K562 (cell line): Measurements from ENCODE around the gene PDZK1IP1. TPM values are rescaled to one million over a fixed set of nuclear protein-coding genes. Genes with fewer than 3 reads are reported as not detected.

ENCODE experiments used
- ADNP ChIP-seq: fragments of 200-800 bp; sonication (Bioruptor generic); IDR thresholded peaks from 2 replicates; pipeline ENCODE4 v1.6.1; 2016; ENCODE audit warnings: missing genetic modification characterization, missing compliant biosample characterization
- ASH1L ChIP-seq: fragments of 450-650 bp; IDR thresholded peaks from 2 replicates; pipeline ENCODE4 v1.6.1; 2018; ENCODE audit warnings: borderline replicate concordance, mild to moderate bottlenecking, low read depth; ENCODE audit not compliant: partially characterized antibody
- ESRRA ChIP-seq: fragments of 450-650 bp; IDR thresholded peaks from 2 replicates; pipeline ENCODE4 v1.6.1; 2014; ENCODE audit warnings: low read depth, mild to moderate bottlenecking, moderate library complexity, borderline replicate concordance
- HNRNPL ChIP-seq: fragments of 200-400 bp; formaldehyde crosslinking; IDR thresholded peaks from 2 replicates; pipeline ENCODE4 v1.6.1; 2017; ENCODE audit warnings: low read depth, mild to moderate bottlenecking, low read length
- KAT7 ChIP-seq: sonication (generic); formaldehyde crosslinking; IDR thresholded peaks from 2 replicates; pipeline ENCODE4 v1.8.0; 2022; ENCODE audit warnings: missing genetic modification reagents, mild to moderate bottlenecking, borderline replicate concordance
- MYBL2 ChIP-seq, 2 experiments: fragments of 450-650 bp in 1 of 2; sonication (generic) in 1 of 2; formaldehyde crosslinking in 1 of 2; IDR thresholded peaks; 2 replicates each; pipeline versions ENCODE4 v1.6.1 to v1.8.1; 2017 to 2022; ENCODE audit warnings: borderline replicate concordance in 1 of 2, inconsistent platforms in 1 of 2, low read depth in 1 of 2, mild to moderate bottlenecking in 1 of 2, missing genetic modification reagents in 1 of 2, moderate library complexity in 1 of 2
- NCOA2 ChIP-seq, 2 experiments: fragments of 450-650 bp; IDR thresholded peaks; 2 replicates each; pipeline ENCODE4 v1.6.1; 2018; ENCODE audit warnings: mild to moderate bottlenecking in 2 of 2, moderate library complexity in 1 of 2; ENCODE audit not compliant: partially characterized antibody in 2 of 2
- SAFB ChIP-seq: fragments of 200-400 bp; formaldehyde crosslinking; IDR thresholded peaks from 2 replicates; pipeline ENCODE4 v1.6.1; 2017; ENCODE audit warnings: low read depth, low read length, borderline replicate concordance
- SNRNP70 ChIP-seq: fragments of 200-400 bp; formaldehyde crosslinking; optimal IDR thresholded peaks from 2 replicates; pipeline ENCODE3; 2017; ENCODE audit warnings: low read depth, low read length
- ZC3H8 ChIP-seq: fragments of 450-650 bp; IDR thresholded peaks from 2 replicates; pipeline ENCODE4 v1.6.1; 2017
- ZNF12 ChIP-seq: sonication (generic); formaldehyde crosslinking; IDR thresholded peaks from 2 replicates; pipeline ENCODE4 v1.4.0; 2020; ENCODE audit warnings: mild to moderate bottlenecking, missing genetic modification reagents
- ZNF165 ChIP-seq: fragments of 250-450 bp; sonication (Bioruptor Pico); IDR thresholded peaks from 2 replicates; pipeline ENCODE4 v1.4.0; 2020; ENCODE audit warnings: borderline replicate concordance
- ZNF253 ChIP-seq: fragments of 250-450 bp; sonication (Bioruptor Pico); conservative IDR thresholded peaks from 2 replicates; pipeline ENCODE4 v1.6.1; 2021; ENCODE audit warnings: mild to moderate bottlenecking
- ZNF408 ChIP-seq: fragments of 250-450 bp; sonication (Bioruptor Pico); IDR thresholded peaks from 2 replicates; pipeline ENCODE4 v1.4.0; 2020; ENCODE audit warnings: low read depth, mild to moderate bottlenecking, moderate library complexity
- ZSCAN29 ChIP-seq: fragments of 450-650 bp; IDR thresholded peaks from 2 replicates; pipeline ENCODE4 v1.6.1; 2017
- polyA plus RNA-seq, 8 experiments: library from polyadenylated mRNA; depleted of rRNA in 4 of 8; stranded (reverse) in 5 of 8; unstranded in 3 of 8; fragments of >200 nt; fragmentation: Nextera tagmentation in 2 of 8; fragmentation: Illumina TruSeq in 1 of 8; extraction: Ambion mirVana in 2 of 8; extraction: Trizol in 1 of 8; gene quantifications; 2 replicates each; pipeline versions ENCODE4 v1.2.1 to v1.2.3, GENCODE V29; 2011 to 2014; ENCODE audit warnings: inconsistent platforms in 1 of 8, missing spikeins in 1 of 8
- total RNA-seq, 7 experiments: library from RNA; depleted of rRNA in 6 of 7; stranded (reverse); fragments of >200 nt in 6 of 7; fragmentation: Illumina TruSeq in 2 of 7; extraction: Trizol in 2 of 7; gene quantifications; 2 replicates each; pipeline versions ENCODE4 v1.2.1 to v1.2.3, GENCODE V29; 2011 to 2021; ENCODE audit warnings: low replicate concordance in 1 of 7
- TF ChIP-seq, protein P1 (sequence below): fragments of 250-450 bp; sonication (Bioruptor Pico); IDR thresholded peaks from 2 replicates; pipeline ENCODE4 v1.4.0; 2020; ENCODE audit warnings: mild to moderate bottlenecking, moderate library complexity, borderline replicate concordance
- TF ChIP-seq, protein P2 (sequence below): fragments of 450-650 bp; IDR thresholded peaks from 2 replicates; pipeline ENCODE4 v1.7.0; 2016; ENCODE audit warnings: borderline replicate concordance
- TF ChIP-seq, protein P3 (sequence below): fragments of 250-450 bp; sonication (Bioruptor Pico); IDR thresholded peaks from 2 replicates; pipeline ENCODE4 v1.4.0; 2020

The PDZK1IP1 gene
- total and polyA plus RNA-seq, 9 of the 15 experiments (the other 6 are each of a cell fraction or from before 2014, with no cell fraction given): 0.17 to 0.68 (median 0.53) TPM; not detected in 2

DNA sequence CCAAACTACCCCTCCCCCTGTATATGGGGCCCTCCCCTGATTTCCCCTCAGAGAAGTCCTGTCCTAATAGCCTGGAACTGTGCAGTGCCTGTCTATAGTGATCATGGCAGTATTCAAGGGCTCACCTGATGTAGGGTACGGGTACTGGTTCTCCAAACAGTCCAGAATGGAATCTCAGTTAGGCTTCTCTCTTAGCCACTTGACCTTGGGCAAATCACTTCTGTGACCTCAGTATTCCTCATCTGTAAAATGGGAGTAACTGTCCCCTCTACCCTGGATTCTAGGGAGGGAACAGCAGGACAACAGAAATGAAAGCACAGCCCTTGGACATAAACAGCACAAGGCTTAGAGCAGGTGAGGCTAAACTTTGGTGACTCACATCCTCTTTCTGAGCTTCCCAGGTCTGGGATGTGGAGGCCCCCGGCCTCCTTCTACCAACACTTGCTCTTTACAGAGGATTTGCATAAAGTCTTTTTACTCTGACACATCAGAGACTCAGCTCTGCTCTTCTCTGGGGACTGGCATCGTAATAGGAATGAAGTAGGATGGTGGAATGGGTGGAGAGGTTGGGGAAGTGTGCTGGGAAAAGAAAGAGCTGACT is 20.0 kb upstream of the PDZK1IP1 start (continued):
- TF ChIP-seq, protein P1, sequence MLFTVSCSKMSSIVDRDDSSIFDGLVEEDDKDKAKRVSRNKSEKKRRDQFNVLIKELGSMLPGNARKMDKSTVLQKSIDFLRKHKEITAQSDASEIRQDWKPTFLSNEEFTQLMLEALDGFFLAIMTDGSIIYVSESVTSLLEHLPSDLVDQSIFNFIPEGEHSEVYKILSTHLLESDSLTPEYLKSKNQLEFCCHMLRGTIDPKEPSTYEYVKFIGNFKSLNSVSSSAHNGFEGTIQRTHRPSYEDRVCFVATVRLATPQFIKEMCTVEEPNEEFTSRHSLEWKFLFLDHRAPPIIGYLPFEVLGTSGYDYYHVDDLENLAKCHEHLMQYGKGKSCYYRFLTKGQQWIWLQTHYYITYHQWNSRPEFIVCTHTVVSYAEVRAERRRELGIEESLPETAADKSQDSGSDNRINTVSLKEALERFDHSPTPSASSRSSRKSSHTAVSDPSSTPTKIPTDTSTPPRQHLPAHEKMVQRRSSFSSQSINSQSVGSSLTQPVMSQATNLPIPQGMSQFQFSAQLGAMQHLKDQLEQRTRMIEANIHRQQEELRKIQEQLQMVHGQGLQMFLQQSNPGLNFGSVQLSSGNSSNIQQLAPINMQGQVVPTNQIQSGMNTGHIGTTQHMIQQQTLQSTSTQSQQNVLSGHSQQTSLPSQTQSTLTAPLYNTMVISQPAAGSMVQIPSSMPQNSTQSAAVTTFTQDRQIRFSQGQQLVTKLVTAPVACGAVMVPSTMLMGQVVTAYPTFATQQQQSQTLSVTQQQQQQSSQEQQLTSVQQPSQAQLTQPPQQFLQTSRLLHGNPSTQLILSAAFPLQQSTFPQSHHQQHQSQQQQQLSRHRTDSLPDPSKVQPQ: no peak
- TF ChIP-seq ZNF253 (CRISPR knock-in tag) (no peak), NCOA2 (IDR thresholded peaks at IDR 0.05; ENCODE audit: partially characterized antibody in 2 of 2) (no peak), ZNF165 (no peak), ZNF12 (CRISPR knock-in tag) (no peak), SAFB (no peak), MYBL2 (IDR thresholded peaks at IDR 0.05; ENCODE audit: low read depth) (no peak), MYBL2 (CRISPR knock-in tag; IDR thresholded peaks at IDR 0.05; ENCODE audit: borderline replicate concordance) (no peak), ZSCAN29 (no peak), ESRRA (peak; percentile 98), ZC3H8 (no peak), SNRNP70 (no peak), ZNF408 (no peak), KAT7 (CRISPR knock-in tag) (no peak), HNRNPL (no peak), ASH1L (no peak), ADNP (tag) (peak; percentile 86)
- TF ChIP-seq, protein P2, sequence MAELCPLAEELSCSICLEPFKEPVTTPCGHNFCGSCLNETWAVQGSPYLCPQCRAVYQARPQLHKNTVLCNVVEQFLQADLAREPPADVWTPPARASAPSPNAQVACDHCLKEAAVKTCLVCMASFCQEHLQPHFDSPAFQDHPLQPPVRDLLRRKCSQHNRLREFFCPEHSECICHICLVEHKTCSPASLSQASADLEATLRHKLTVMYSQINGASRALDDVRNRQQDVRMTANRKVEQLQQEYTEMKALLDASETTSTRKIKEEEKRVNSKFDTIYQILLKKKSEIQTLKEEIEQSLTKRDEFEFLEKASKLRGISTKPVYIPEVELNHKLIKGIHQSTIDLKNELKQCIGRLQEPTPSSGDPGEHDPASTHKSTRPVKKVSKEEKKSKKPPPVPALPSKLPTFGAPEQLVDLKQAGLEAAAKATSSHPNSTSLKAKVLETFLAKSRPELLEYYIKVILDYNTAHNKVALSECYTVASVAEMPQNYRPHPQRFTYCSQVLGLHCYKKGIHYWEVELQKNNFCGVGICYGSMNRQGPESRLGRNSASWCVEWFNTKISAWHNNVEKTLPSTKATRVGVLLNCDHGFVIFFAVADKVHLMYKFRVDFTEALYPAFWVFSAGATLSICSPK: no peak
- TF ChIP-seq, protein P3, sequence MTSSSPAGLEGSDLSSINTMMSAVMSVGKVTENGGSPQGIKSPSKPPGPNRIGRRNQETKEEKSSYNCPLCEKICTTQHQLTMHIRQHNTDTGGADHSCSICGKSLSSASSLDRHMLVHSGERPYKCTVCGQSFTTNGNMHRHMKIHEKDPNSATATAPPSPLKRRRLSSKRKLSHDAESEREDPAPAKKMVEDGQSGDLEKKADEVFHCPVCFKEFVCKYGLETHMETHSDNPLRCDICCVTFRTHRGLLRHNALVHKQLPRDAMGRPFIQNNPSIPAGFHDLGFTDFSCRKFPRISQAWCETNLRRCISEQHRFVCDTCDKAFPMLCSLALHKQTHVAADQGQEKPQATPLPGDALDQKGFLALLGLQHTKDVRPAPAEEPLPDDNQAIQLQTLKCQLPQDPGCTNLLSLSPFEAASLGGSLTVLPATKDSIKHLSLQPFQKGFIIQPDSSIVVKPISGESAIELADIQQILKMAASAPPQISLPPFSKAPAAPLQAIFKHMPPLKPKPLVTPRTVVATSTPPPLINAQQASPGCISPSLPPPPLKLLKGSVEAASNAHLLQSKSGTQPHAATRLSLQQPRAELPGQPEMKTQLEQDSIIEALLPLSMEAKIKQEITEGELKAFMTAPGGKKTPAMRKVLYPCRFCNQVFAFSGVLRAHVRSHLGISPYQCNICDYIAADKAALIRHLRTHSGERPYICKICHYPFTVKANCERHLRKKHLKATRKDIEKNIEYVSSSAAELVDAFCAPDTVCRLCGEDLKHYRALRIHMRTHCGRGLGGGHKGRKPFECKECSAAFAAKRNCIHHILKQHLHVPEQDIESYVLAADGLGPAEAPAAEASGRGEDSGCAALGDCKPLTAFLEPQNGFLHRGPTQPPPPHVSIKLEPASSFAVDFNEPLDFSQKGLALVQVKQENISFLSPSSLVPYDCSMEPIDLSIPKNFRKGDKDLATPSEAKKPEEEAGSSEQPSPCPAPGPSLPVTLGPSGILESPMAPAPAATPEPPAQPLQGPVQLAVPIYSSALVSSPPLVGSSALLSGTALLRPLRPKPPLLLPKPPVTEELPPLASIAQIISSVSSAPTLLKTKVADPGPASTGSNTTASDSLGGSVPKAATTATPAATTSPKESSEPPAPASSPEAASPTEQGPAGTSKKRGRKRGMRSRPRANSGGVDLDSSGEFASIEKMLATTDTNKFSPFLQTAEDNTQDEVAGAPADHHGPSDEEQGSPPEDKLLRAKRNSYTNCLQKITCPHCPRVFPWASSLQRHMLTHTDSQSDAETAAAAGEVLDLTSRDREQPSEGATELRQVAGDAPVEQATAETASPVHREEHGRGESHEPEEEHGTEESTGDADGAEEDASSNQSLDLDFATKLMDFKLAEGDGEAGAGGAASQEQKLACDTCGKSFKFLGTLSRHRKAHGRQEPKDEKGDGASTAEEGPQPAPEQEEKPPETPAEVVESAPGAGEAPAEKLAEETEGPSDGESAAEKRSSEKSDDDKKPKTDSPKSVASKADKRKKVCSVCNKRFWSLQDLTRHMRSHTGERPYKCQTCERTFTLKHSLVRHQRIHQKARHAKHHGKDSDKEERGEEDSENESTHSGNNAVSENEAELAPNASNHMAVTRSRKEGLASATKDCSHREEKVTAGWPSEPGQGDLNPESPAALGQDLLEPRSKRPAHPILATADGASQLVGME (CRISPR knock-in tag): no peak
